A673 (cell line): ENCODE measurements around the gene ASPRV1.

Source experiments
- CTCF ChIP-seq: fragments of 300-800, 200-600 bp; sonication (generic); conservative IDR thresholded peaks from 2 replicates; pipeline ENCODE4 v1.5.1; 2017; ENCODE audit warnings: low read depth, mild to moderate bottlenecking, antibody characterized with exemption, low read length, moderate library complexity, mixed read lengths
- EZH2 ChIP-seq: fragments of 200-600 bp; sonication (generic); IDR thresholded peaks from 2 replicates; pipeline ENCODE4 v1.6.1; 2017; ENCODE audit warnings: borderline replicate concordance, low read depth, mild to moderate bottlenecking, mixed read lengths, antibody characterized with exemption, low read length; ENCODE audit not compliant: poor library complexity, severe bottlenecking

GRCh38 chr2:69998761-69999160, 37.3 kb upstream of the ASPRV1 start:
- TF ChIP-seq CTCF = no peak
- no peak for TF ChIP-seq EZH2
